ENCODE measurements around the gene GALR3.

Gene GALR3

DNA sequence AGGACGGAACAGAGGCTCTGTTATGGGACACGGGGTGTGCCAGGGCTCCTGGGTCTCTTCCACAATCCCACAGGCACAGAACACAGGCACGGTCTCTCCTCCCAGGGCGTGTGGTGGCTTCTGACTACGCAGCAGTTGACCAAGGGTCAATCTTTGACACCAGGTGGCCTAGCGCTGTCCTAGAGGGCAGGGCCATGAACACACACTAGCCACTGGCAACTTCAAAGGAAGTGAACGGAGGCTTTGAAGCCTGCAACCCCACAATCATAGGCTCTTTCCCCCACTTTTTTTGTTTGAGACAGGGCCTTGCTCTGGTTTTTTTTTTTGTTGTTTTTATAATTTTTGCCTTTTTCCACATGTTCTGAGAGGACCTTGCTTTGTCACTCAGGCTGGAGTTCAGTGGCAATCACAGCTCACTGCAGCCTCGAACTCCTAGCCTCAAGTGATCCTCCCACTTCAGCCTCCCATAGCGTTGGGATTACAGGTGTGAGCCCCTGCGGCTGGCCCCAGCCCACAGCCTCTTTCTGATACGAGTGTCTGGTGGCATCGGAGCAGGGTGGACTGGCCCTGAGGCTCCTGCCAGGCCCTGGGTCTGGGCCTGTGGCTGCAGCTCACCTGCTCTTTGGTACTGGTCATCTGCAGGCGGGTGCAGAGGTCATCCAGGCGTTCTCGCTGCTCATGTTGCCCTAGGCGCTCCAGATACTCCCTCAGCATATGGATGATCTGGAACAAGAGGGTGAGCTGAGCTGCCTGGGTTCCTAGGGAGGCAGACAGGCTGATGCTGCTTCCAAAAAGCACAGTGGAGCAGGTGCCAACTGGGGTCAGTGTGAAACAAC is 9.1 kb downstream of the GALR3 start:
- CTCF ChIA-PET: interaction anchor here (0.6 kb wide), 2 partner anchors 30 to 34 kb away, joined by 3 to 4 read pairs; no protein-coding TSS in a partner anchor
- Histone ChIP-seq H3K9me3 (ENCODE audit: control insufficient read depth, insufficient read depth, low read depth, low read length) (no peaks in the 10 kb centered on the region), H3K36me3 (ENCODE audit: control insufficient read depth in 2 of 2, insufficient read depth in 1 of 2, low read length in 2 of 2) (peaks cover 31 to 81% of the 10 kb centered on the region in 2 experiments; a peak in 2 of 3 replicates), H3K27ac (ENCODE audit: extremely low read depth, low read depth, low read length) (no peak overlapping the region), H3K4me1 (ENCODE audit: control insufficient read depth, insufficient read depth, low read length) (no peaks in the 10 kb centered on the region), H3K4me3 (ENCODE audit: low read depth, low read length) (no peak overlapping the region)
- POLR2A ChIA-PET: no interaction called here
- TF ChIP-seq ZNF677 (tag by site-specific recombination; IDR thresholded peaks at IDR 0.05) (no peak), ZNF138 (tag by site-specific recombination; IDR thresholded peaks at IDR 0.05; ENCODE audit: borderline replicate concordance) (no peak), ZFP37 (tag by site-specific recombination; IDR thresholded peaks at IDR 0.05) (no peak), ZNF768 (tag by site-specific recombination; IDR thresholded peaks at IDR 0.05) (no peak), ZNF24 (tag by site-specific recombination; IDR thresholded peaks at IDR 0.05) (no peak), ZNF621 (tag by site-specific recombination; IDR thresholded peaks at IDR 0.05) (no peak)
- TF ChIP-seq, protein P1, sequence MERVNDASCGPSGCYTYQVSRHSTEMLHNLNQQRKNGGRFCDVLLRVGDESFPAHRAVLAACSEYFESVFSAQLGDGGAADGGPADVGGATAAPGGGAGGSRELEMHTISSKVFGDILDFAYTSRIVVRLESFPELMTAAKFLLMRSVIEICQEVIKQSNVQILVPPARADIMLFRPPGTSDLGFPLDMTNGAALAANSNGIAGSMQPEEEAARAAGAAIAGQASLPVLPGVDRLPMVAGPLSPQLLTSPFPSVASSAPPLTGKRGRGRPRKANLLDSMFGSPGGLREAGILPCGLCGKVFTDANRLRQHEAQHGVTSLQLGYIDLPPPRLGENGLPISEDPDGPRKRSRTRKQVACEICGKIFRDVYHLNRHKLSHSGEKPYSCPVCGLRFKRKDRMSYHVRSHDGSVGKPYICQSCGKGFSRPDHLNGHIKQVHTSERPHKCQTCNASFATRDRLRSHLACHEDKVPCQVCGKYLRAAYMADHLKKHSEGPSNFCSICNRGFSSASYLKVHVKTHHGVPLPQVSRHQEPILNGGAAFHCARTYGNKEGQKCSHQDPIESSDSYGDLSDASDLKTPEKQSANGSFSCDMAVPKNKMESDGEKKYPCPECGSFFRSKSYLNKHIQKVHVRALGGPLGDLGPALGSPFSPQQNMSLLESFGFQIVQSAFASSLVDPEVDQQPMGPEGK (tag by site-specific recombination; IDR thresholded peaks at IDR 0.05): no peak
- TF ChIP-seq, protein P2, sequence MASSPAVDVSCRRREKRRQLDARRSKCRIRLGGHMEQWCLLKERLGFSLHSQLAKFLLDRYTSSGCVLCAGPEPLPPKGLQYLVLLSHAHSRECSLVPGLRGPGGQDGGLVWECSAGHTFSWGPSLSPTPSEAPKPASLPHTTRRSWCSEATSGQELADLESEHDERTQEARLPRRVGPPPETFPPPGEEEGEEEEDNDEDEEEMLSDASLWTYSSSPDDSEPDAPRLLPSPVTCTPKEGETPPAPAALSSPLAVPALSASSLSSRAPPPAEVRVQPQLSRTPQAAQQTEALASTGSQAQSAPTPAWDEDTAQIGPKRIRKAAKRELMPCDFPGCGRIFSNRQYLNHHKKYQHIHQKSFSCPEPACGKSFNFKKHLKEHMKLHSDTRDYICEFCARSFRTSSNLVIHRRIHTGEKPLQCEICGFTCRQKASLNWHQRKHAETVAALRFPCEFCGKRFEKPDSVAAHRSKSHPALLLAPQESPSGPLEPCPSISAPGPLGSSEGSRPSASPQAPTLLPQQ (tag by site-specific recombination; IDR thresholded peaks at IDR 0.05): no peak
- TF ChIP-seq, protein P3, sequence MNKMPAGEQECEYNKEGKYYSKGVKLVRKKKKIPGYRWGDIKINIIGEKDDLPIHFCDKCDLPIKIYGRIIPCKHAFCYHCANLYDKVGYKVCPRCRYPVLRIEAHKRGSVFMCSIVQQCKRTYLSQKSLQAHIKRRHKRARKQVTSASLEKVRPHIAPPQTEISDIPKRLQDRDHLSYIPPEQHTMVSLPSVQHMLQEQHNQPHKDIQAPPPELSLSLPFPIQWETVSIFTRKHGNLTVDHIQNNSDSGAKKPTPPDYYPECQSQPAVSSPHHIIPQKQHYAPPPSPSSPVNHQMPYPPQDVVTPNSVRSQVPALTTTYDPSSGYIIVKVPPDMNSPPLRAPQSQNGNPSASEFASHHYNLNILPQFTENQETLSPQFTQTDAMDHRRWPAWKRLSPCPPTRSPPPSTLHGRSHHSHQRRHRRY (tag by site-specific recombination; IDR thresholded peaks at IDR 0.05): no peak
- TF ChIP-seq, protein P4, sequence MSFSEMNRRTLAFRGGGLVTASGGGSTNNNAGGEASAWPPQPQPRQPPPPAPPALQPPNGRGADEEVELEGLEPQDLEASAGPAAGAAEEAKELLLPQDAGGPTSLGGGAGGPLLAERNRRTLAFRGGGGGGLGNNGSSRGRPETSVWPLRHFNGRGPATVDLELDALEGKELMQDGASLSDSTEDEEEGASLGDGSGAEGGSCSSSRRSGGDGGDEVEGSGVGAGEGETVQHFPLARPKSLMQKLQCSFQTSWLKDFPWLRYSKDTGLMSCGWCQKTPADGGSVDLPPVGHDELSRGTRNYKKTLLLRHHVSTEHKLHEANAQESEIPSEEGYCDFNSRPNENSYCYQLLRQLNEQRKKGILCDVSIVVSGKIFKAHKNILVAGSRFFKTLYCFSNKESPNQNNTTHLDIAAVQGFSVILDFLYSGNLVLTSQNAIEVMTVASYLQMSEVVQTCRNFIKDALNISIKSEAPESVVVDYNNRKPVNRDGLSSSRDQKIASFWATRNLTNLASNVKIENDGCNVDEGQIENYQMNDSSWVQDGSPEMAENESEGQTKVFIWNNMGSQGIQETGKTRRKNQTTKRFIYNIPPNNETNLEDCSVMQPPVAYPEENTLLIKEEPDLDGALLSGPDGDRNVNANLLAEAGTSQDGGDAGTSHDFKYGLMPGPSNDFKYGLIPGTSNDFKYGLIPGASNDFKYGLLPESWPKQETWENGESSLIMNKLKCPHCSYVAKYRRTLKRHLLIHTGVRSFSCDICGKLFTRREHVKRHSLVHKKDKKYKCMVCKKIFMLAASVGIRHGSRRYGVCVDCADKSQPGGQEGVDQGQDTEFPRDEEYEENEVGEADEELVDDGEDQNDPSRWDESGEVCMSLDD (tag by site-specific recombination; IDR thresholded peaks at IDR 0.05): no peak
- TF ChIP-seq, protein P5, sequence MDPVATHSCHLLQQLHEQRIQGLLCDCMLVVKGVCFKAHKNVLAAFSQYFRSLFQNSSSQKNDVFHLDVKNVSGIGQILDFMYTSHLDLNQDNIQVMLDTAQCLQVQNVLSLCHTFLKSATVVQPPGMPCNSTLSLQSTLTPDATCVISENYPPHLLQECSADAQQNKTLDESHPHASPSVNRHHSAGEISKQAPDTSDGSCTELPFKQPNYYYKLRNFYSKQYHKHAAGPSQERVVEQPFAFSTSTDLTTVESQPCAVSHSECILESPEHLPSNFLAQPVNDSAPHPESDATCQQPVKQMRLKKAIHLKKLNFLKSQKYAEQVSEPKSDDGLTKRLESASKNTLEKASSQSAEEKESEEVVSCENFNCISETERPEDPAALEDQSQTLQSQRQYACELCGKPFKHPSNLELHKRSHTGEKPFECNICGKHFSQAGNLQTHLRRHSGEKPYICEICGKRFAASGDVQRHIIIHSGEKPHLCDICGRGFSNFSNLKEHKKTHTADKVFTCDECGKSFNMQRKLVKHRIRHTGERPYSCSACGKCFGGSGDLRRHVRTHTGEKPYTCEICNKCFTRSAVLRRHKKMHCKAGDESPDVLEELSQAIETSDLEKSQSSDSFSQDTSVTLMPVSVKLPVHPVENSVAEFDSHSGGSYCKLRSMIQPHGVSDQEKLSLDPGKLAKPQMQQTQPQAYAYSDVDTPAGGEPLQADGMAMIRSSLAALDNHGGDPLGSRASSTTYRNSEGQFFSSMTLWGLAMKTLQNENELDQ (tag by site-specific recombination; IDR thresholded peaks at IDR 0.05; ENCODE audit: low read depth): no peak

Measured in HEK293 (cell line).